22Rv1 (cell line): ENCODE measurements around the gene AP4E1.
"Not testable (repeated sequence)": the region's sequence is repeated elsewhere in the genome, so short reads cannot be mapped to it uniquely, and the experiment has no call there.

Experiments
- H3K27ac ChIP-seq: fragments of 450-650 bp; 2 replicates; pipeline ENCODE4 v1.5.1; 2017
- CTCF ChIP-seq: fragments of 450-650 bp; IDR thresholded peaks from 2 replicates; pipeline ENCODE4 v1.5.1; 2017; ENCODE audit warnings: mild to moderate bottlenecking
- ZFX ChIP-seq: fragments of 450-650 bp; IDR thresholded peaks from 2 replicates; pipeline ENCODE4 v1.6.1; 2017; ENCODE audit warnings: antibody characterized with exemption, borderline replicate concordance

The AP4E1 gene

GRCh38 chr15:50873935-50874361 lies 34.5 kb upstream of the AP4E1 start:
- no peak for TF ChIP-seq ZFX
- no peak for TF ChIP-seq CTCF
- H3K27ac ChIP-seq = no peak overlapping the region

- not testable (repeated sequence) for H3K27ac ChIP-seq
Measured at GRCh38 chr15:50875238-50875637, 33.2 kb upstream of the AP4E1 start.

- H3K27ac ChIP-seq = no peak overlapping the region
- TF ChIP-seq ZFX (no peak), CTCF (no peak)
Measured at GRCh38 chr15:50876260-50876988, 32.1 kb upstream of the AP4E1 start.

GRCh38 chr15:50876989-50877360 lies 31.5 kb upstream of the AP4E1 start:
- no peak overlapping the region for H3K27ac ChIP-seq
- TF ChIP-seq ZFX (no peak), CTCF (peak; percentile 95)

GRCh38 chr15:50879016-50879617 lies 29.4 kb upstream of the AP4E1 start:
- TF ChIP-seq ZFX = no peak
- no peak for TF ChIP-seq CTCF
- no peak overlapping the region for H3K27ac ChIP-seq

- TF ChIP-seq ZFX (no peak), CTCF (no peak)
Measured at GRCh38 chr15:50880206-50880605, 28.3 kb upstream of the AP4E1 start.

GRCh38 chr15:50880651-50881114 lies 27.8 kb upstream of the AP4E1 start:
- no peak for TF ChIP-seq ZFX
- TF ChIP-seq CTCF = no peak
- no peak overlapping the region for H3K27ac ChIP-seq

More at GRCh38 chr15:50880206-50880605, 28.3 kb upstream of the AP4E1 start:
- H3K27ac ChIP-seq = no peak overlapping the region
